ENCODE results near the gene LAMC3. TPM values are rescaled to one million over a fixed set of nuclear protein-coding genes. Genes with fewer than 3 reads are reported as not detected.

The LAMC3 gene
- polyA plus RNA-seq, 1 of the 3 experiments (the other 2 are of a cell fraction), result 0.07 TPM

DNA sequence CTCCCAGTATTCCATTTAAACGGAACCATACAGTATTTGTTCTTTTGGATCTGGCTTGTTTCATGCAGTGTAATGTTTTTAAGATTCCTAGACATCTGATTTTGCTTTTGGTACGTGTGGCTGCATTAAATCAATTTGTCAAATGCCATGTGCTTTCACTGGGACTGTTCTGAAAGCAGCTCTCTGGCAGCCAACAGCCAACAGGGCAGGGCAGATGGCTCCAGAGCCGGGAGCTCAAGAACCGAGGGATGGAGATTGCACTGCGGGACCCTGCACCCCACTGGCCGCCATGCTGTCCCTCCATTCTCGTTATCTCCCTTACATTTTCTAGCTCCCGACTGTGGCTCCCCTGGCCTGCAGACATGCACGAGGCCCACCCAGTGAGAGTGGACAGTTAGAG is 54.0 kb downstream of the LAMC3 start:
- H3K27me3 ChIP-seq (ENCODE audit: insufficient read depth), result no peaks in the 10 kb centered on the region
- no peaks in the 10 kb centered on the region for H3K9me3 ChIP-seq
- no peak overlapping the region for H3K4me2 ChIP-seq
- H3K4me1 ChIP-seq (ENCODE audit: control insufficient read depth in 1 of 2, insufficient read depth in 2 of 2, low read depth in 1 of 2, low read length in 1 of 2), result peaks cover 0 to 8% of the 10 kb centered on the region in 2 experiments; a peak in 1 of 4 replicates
- DNase-seq, result peak; percentile 56
- H3K9me2 ChIP-seq, result no peaks in the 10 kb centered on the region
- no peak for TF ChIP-seq RFX5 (IDR thresholded peaks at IDR 0.05; ENCODE audit: low read length)
- TF ChIP-seq MXI1 (IDR thresholded peaks at IDR 0.05; ENCODE audit: low read depth, low read length), result peak; percentile 24; the same call in 1 of the 2 replicates
- TF ChIP-seq GABPA (IDR thresholded peaks at IDR 0.05; ENCODE audit: low read depth), result no peak
- peak; percentile 40; the same call in 1 of the 2 replicates for TF ChIP-seq RCOR1 (IDR thresholded peaks at IDR 0.05; ENCODE audit: low read length)
- no peak overlapping the region for H3K27ac ChIP-seq (ENCODE audit: low read depth in 2 of 2, low read length in 1 of 2)
- no peaks in the 10 kb centered on the region for H3F3A ChIP-seq (replicated peaks; ENCODE audit: insufficient read depth)
- no peaks in the 10 kb centered on the region for H4K20me1 ChIP-seq (ENCODE audit: insufficient read depth)
- no peaks in the 10 kb centered on the region for H3K79me2 ChIP-seq (ENCODE audit: insufficient read depth)
- CTCF ChIA-PET, result interaction anchor here (0.8 to 4.4 kb wide), 9 partner anchors 8 to 273 kb away, joined by 3 to 21 read pairs (median 4); no protein-coding TSS in a partner anchor
- 54% methylated on average over 9 of the region's 9 CpGs for whole genome bisulfite sequencing (ENCODE audit: low lambda C conversion rate)
- no peak overlapping the region for H3K9ac ChIP-seq
- H3K36me3 ChIP-seq (replicated peaks in 1 of 2; ENCODE audit: control insufficient read depth in 1 of 2, insufficient read depth in 2 of 2, low read length in 1 of 2), result no peaks in the 10 kb centered on the region
- POLR2A ChIA-PET, result no interaction called here
- H2AFZ ChIP-seq (ENCODE audit: low read depth), result no peak overlapping the region
- no peak overlapping the region for H3K4me3 ChIP-seq (ENCODE audit: low read depth in 2 of 2, low read length in 1 of 2)

DNA sequence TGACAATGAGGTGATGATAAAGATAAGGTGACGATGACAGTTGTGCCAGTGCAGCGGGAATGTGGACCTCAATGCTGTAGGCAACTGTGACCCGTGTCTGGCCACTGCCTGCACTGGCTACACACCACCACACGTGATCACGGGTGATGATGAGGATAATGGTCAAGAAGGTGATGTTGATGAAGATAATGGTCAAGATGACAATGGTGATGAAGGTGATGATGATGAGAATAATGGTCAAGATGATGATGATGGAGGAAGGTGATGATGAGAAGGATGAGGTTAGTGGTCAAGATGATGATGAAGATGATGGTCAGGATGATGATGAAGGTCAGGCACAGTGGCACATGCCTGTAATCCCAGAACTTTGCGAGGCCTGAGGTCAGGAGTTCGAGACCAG is 56.6 kb downstream of the LAMC3 start:
- Histone ChIP-seq H3K9ac (no peak overlapping the region), H3F3A (replicated peaks; ENCODE audit: insufficient read depth) (no peaks in the 10 kb centered on the region), H3K9me3 (no peaks in the 10 kb centered on the region), H3K36me3 (replicated peaks in 1 of 2; ENCODE audit: control insufficient read depth in 1 of 2, insufficient read depth in 2 of 2, low read length in 1 of 2) (no peaks in the 10 kb centered on the region), H3K4me3 (ENCODE audit: low read depth in 2 of 2, low read length in 1 of 2) (no peak overlapping the region), H3K27ac (ENCODE audit: low read depth in 2 of 2, low read length in 1 of 2) (no peak overlapping the region), H3K79me2 (ENCODE audit: insufficient read depth) (no peaks in the 10 kb centered on the region), H3K4me1 (ENCODE audit: control insufficient read depth in 1 of 2, insufficient read depth in 2 of 2, low read depth in 1 of 2, low read length in 1 of 2) (peaks cover 0 to 8% of the 10 kb centered on the region in 2 experiments; a peak in 1 of 4 replicates), H3K27me3 (ENCODE audit: insufficient read depth) (peaks cover 5% of the 10 kb centered on the region; the same call in 1 of the 2 replicates), H3K4me2 (no peak overlapping the region), H2AFZ (ENCODE audit: low read depth) (no peak overlapping the region), H3K9me2 (no peaks in the 10 kb centered on the region), H4K20me1 (ENCODE audit: insufficient read depth) (no peaks in the 10 kb centered on the region)
- CTCF ChIA-PET, result no interaction called here
- DNase-seq, result no peak
- POLR2A ChIA-PET, result no interaction called here
- 61% methylated on average over 7 of the region's 7 CpGs for WGBS (ENCODE audit: low lambda C conversion rate)
- no peak for TF ChIP-seq RAD21 (IDR thresholded peaks at IDR 0.05; ENCODE audit: low read length)
- TF ChIP-seq, protein P1, sequence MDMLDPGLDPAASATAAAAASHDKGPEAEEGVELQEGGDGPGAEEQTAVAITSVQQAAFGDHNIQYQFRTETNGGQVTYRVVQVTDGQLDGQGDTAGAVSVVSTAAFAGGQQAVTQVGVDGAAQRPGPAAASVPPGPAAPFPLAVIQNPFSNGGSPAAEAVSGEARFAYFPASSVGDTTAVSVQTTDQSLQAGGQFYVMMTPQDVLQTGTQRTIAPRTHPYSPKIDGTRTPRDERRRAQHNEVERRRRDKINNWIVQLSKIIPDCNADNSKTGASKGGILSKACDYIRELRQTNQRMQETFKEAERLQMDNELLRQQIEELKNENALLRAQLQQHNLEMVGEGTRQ (IDR thresholded peaks at IDR 0.05; ENCODE audit: borderline replicate concordance, low read depth, low read length), result no peak
- TF ChIP-seq RXRA (IDR thresholded peaks at IDR 0.05; ENCODE audit: borderline replicate concordance, low read depth), result no peak
- TF ChIP-seq, protein P2, sequence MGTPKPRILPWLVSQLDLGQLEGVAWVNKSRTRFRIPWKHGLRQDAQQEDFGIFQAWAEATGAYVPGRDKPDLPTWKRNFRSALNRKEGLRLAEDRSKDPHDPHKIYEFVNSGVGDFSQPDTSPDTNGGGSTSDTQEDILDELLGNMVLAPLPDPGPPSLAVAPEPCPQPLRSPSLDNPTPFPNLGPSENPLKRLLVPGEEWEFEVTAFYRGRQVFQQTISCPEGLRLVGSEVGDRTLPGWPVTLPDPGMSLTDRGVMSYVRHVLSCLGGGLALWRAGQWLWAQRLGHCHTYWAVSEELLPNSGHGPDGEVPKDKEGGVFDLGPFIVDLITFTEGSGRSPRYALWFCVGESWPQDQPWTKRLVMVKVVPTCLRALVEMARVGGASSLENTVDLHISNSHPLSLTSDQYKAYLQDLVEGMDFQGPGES (IDR thresholded peaks at IDR 0.05; ENCODE audit: low read depth, low read length), result no peak
- TF ChIP-seq, protein P3, sequence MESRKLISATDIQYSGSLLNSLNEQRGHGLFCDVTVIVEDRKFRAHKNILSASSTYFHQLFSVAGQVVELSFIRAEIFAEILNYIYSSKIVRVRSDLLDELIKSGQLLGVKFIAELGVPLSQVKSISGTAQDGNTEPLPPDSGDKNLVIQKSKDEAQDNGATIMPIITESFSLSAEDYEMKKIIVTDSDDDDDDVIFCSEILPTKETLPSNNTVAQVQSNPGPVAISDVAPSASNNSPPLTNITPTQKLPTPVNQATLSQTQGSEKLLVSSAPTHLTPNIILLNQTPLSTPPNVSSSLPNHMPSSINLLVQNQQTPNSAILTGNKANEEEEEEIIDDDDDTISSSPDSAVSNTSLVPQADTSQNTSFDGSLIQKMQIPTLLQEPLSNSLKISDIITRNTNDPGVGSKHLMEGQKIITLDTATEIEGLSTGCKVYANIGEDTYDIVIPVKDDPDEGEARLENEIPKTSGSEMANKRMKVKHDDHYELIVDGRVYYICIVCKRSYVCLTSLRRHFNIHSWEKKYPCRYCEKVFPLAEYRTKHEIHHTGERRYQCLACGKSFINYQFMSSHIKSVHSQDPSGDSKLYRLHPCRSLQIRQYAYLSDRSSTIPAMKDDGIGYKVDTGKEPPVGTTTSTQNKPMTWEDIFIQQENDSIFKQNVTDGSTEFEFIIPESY (IDR thresholded peaks at IDR 0.05; ENCODE audit: borderline replicate concordance, low read depth), result no peak
- TF ChIP-seq NRF1 (IDR thresholded peaks at IDR 0.05; ENCODE audit: low read depth, low read length), result no peak
- no peak for TF ChIP-seq TCF12 (IDR thresholded peaks at IDR 0.05)

All from SK-N-SH (cell line).